ENCODE results near the gene PLCB1. TPM values are rescaled to one million over a fixed set of nuclear protein-coding genes. Genes with fewer than 3 reads are reported as not detected.

Gene PLCB1
- total RNA-seq, 4 donors from 2014 or later: 72.9 to 115 (median 76.3) TPM

- Histone ChIP-seq H3K27ac (replicated peaks in 1 of 4) (no peak overlapping the region), H3K9me3 (no peaks in the 10 kb centered on the region), H3K4me3 (no peak overlapping the region), H3K4me1 (peaks cover 8 to 29% (median 19%) of the 10 kb centered on the region in 4 donors), H3K27me3 (no peaks in the 10 kb centered on the region), H3K36me3 (peaks cover 0 to 18% (median 0%) of the 10 kb centered on the region in 4 donors)
- TF ChIP-seq EP300 (IDR thresholded peaks at IDR 0.05) (no peak), POLR2AphosphoS5 (IDR thresholded peaks at IDR 0.05) (peak in 1 of 2 donors; percentile 52)
- DNase-seq (ENCODE audit: extremely low spot score): no peak
- intact Hi-C loops (cut with DNase I): no loop called here
Measured at GRCh38 chr20:8798505-8798904, 666.4 kb downstream of the PLCB1 start.

DNA sequence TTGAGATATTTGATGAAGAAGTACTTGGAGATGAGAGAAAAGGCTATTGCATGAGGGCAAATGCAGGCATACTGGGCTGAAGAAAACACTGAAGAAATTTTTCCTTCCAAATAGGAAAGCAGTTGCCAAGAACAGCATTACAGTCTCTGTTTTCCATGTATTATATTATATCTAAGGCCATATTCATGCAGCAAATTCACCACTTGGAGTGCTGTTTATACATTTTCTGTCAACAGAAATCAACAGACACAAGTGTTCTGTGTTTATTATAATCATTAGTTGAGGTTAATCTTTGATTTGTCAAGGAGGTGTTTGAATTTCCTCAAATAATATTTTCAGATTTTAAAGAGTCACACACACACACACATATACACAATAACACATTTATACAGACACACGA, 668.0 kb downstream of the PLCB1 start:
- 75% methylated on average over 1 of the region's 1 CpG for WGBS
- no peak for TF ChIP-seq POLR2AphosphoS5 (IDR thresholded peaks at IDR 0.05)
- no peak for TF ChIP-seq EP300 (IDR thresholded peaks at IDR 0.05)
- TF ChIP-seq POLR2A (IDR thresholded peaks at IDR 0.05; ENCODE audit: low read depth): no peak
- TF ChIP-seq, protein P1, sequence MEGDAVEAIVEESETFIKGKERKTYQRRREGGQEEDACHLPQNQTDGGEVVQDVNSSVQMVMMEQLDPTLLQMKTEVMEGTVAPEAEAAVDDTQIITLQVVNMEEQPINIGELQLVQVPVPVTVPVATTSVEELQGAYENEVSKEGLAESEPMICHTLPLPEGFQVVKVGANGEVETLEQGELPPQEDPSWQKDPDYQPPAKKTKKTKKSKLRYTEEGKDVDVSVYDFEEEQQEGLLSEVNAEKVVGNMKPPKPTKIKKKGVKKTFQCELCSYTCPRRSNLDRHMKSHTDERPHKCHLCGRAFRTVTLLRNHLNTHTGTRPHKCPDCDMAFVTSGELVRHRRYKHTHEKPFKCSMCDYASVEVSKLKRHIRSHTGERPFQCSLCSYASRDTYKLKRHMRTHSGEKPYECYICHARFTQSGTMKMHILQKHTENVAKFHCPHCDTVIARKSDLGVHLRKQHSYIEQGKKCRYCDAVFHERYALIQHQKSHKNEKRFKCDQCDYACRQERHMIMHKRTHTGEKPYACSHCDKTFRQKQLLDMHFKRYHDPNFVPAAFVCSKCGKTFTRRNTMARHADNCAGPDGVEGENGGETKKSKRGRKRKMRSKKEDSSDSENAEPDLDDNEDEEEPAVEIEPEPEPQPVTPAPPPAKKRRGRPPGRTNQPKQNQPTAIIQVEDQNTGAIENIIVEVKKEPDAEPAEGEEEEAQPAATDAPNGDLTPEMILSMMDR (IDR thresholded peaks at IDR 0.05): no peak
- intact Hi-C loops (cut with DNase I): no loop called here

DNA sequence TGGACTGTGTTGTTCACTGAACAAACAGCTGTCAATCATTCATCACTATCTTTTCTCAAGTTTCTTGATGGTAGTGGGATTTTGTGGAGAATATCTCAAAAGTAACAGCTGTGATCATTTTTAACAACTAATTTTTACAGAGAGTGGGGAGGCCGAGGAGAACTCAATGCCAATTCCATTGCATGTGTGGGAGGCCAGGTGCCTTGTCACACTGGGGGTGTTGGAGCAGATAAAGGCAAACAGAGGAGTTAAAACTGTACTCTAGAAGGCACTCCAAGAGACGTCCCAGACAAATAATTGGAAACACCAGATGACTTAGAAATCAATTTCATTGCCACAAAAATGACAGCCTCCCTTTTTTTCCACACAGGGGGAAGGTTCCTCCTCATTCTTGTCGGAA, 669.6 kb downstream of the PLCB1 start:
- H3K4me3 ChIP-seq: no peak overlapping the region
- H3K4me1 ChIP-seq: peaks cover 0 to 11% (median 1%) of the 10 kb centered on the region in 4 donors
- H3K36me3 ChIP-seq: peaks cover 0 to 28% (median 0%) of the 10 kb centered on the region in 4 donors
- intact Hi-C loops (cut with DNase I): no loop called here
- WGBS: 91% methylated on average over 3 of the region's 3 CpGs
- H3K27ac ChIP-seq (replicated peaks in 1 of 4): no peak overlapping the region
- H3K27me3 ChIP-seq: no peaks in the 10 kb centered on the region
- no peaks in the 10 kb centered on the region for H3K9me3 ChIP-seq
- TF ChIP-seq POLR2A (IDR thresholded peaks at IDR 0.05; ENCODE audit: low read depth) (no peak), POLR2AphosphoS5 (IDR thresholded peaks at IDR 0.05) (no peak), EP300 (IDR thresholded peaks at IDR 0.05) (no peak)
- TF ChIP-seq, protein P1 (IDR thresholded peaks at IDR 0.05): no peak
- no peak for DNase-seq (ENCODE audit: extremely low spot score)

More for the DNA sequence above, 668.0 kb downstream of the PLCB1 start:
- peaks cover 0 to 18% (median 0%) of the 10 kb centered on the region in 4 donors for H3K36me3 ChIP-seq
- no peaks in the 10 kb centered on the region for H3K9me3 ChIP-seq
- no peak for DNase-seq (ENCODE audit: extremely low spot score)
- no peak overlapping the region for H3K27ac ChIP-seq (replicated peaks in 1 of 4)
- no peak overlapping the region for H3K4me3 ChIP-seq
- peaks cover 5 to 27% (median 16%) of the 10 kb centered on the region in 4 donors for H3K4me1 ChIP-seq
- H3K27me3 ChIP-seq: no peaks in the 10 kb centered on the region

GRCh38 chr20:8803065-8803464, 671.0 kb downstream of the PLCB1 start:
- DNase-seq (ENCODE audit: extremely low spot score): no peak
- Histone ChIP-seq H3K27me3 (no peaks in the 10 kb centered on the region), H3K27ac (replicated peaks in 1 of 4) (no peak overlapping the region), H3K9me3 (no peaks in the 10 kb centered on the region), H3K4me3 (no peak overlapping the region), H3K36me3 (peaks cover 0 to 30% (median 0%) of the 10 kb centered on the region in 4 donors), H3K4me1 (peaks cover 2 to 16% (median 5%) of the 10 kb centered on the region in 4 donors)
- TF ChIP-seq, protein P1 (IDR thresholded peaks at IDR 0.05): no peak
- TF ChIP-seq POLR2AphosphoS5 (IDR thresholded peaks at IDR 0.05) (no peak), EP300 (IDR thresholded peaks at IDR 0.05) (no peak), POLR2A (IDR thresholded peaks at IDR 0.05; ENCODE audit: low read depth) (no peak)
- intact Hi-C loops (cut with DNase I): no loop called here
- WGBS: 73% methylated on average over 2 of the region's 2 CpGs

DNA sequence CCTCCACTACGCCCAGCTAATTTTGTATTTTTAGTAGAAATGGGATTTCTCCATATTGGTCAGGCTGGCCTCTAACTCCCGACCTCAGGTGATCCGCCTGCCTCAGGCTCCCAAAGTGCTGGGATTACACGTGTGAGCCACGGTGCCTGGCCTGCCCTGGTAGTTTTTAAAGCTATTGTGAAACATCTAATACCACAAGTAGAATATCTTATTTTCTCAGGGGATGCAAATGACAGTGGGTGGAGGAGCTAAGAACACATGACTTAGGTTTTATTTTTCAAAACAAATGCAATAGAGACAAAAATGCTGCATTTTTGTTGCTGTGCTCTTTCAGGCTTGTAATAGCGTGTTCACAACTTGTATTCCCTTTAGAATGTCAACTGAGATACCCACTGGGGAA, 671.9 kb downstream of the PLCB1 start:
- intact Hi-C loops (cut with DNase I): no loop called here
- no peak for DNase-seq (ENCODE audit: extremely low spot score)
- Histone ChIP-seq H3K27ac (replicated peaks in 1 of 4) (no peak overlapping the region), H3K4me1 (peaks cover 3 to 9% (median 7%) of the 10 kb centered on the region in 4 donors), H3K4me3 (no peak overlapping the region), H3K27me3 (no peaks in the 10 kb centered on the region), H3K36me3 (peaks cover 0 to 30% (median 0%) of the 10 kb centered on the region in 4 donors), H3K9me3 (no peaks in the 10 kb centered on the region)
- 96% methylated on average over 6 of the region's 6 CpGs for WGBS
- no peak for TF ChIP-seq POLR2A (IDR thresholded peaks at IDR 0.05; ENCODE audit: low read depth)
- no peak for TF ChIP-seq EP300 (IDR thresholded peaks at IDR 0.05)
- TF ChIP-seq, protein P1 (IDR thresholded peaks at IDR 0.05): no peak
- no peak for TF ChIP-seq POLR2AphosphoS5 (IDR thresholded peaks at IDR 0.05)

Data from esophagus muscularis mucosa (tissue), 4 donors.